ENCODE data around the gene CACNA1B.

The CACNA1B gene

DNA sequence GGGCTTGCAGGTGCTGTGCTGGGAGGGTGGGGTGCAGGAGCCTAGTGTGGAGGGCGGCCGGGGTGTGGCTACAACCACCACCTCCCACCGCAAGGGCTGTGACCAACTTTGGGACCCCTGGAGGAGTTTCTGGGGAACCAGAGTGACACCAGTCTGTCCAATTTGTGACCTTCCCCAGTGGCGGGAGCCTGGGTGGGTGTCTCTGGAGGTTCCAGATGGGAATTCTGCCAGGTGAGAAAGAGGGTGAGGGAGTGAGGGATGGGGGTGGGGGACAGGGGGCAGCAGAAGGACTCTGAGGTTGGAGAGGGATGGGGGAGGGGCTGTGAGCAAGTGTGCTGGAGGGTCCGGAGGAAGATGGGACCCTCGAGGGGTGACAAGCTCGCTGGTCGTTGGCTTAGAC is 4.2 kb upstream of the CACNA1B start:
- Histone ChIP-seq H3K4me2 (no peak overlapping the region), H2AFZ (ENCODE audit: low read depth) (no peak overlapping the region), H3K4me1 (ENCODE audit: low read depth, poor library complexity, severe bottlenecking) (no peaks in the 10 kb centered on the region), H3K4me3 (IDR thresholded peaks at IDR 0.05; ENCODE audit: insufficient read depth, low read depth, low read length) (no peak overlapping the region), H3K36me3 (ENCODE audit: insufficient read depth) (no peaks in the 10 kb centered on the region), H3K27ac (no peak overlapping the region), H4K20me1 (ENCODE audit: insufficient read depth) (no peaks in the 10 kb centered on the region), H3K27me3 (ENCODE audit: insufficient read depth, low read depth) (0 out of 2 replicates have a peak, but pooled peaks cover 4% of the 10 kb centered on the region), H3K9ac (no peak overlapping the region), H3K79me2 (ENCODE audit: insufficient read depth, low read depth) (no peaks in the 10 kb centered on the region)
- TF ChIP-seq, protein P1, sequence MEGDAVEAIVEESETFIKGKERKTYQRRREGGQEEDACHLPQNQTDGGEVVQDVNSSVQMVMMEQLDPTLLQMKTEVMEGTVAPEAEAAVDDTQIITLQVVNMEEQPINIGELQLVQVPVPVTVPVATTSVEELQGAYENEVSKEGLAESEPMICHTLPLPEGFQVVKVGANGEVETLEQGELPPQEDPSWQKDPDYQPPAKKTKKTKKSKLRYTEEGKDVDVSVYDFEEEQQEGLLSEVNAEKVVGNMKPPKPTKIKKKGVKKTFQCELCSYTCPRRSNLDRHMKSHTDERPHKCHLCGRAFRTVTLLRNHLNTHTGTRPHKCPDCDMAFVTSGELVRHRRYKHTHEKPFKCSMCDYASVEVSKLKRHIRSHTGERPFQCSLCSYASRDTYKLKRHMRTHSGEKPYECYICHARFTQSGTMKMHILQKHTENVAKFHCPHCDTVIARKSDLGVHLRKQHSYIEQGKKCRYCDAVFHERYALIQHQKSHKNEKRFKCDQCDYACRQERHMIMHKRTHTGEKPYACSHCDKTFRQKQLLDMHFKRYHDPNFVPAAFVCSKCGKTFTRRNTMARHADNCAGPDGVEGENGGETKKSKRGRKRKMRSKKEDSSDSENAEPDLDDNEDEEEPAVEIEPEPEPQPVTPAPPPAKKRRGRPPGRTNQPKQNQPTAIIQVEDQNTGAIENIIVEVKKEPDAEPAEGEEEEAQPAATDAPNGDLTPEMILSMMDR (conservative IDR thresholded peaks at IDR 0.05; ENCODE audit: low read depth, low read length) = no peak

DNA sequence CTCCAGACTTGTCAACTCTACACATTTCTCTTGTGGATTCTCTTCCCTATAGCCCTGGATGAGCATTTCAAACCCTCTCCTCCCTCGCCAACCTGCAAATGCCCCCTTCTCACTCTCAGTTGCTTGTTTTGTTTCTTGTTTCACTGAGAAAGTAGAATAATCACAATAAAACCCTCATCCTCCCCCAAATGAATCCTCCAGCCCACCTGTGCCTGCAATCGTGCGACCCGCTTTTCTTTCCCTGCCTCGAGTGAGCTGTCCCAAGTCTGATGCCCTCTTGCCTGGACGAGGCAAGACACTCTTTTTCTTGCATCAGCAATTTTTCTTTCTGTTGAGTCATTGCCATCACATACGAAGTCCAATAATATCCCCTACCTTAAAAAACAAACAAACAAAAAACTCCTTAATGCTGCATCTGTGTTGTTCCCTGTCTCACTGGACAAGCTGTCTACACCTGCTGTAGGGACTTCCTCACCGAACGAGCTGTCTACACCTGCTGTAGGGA is 3.7 kb upstream of the CACNA1B start:
- TF ChIP-seq, protein P1 (conservative IDR thresholded peaks at IDR 0.05; ENCODE audit: low read depth, low read length) = no peak
- no peaks in the 10 kb centered on the region for H3K36me3 ChIP-seq (ENCODE audit: insufficient read depth)
- no peaks in the 10 kb centered on the region for H3K4me1 ChIP-seq (ENCODE audit: low read depth, poor library complexity, severe bottlenecking)
- no peak overlapping the region for H3K4me3 ChIP-seq (IDR thresholded peaks at IDR 0.05; ENCODE audit: insufficient read depth, low read depth, low read length)
- H3K27me3 ChIP-seq (ENCODE audit: insufficient read depth, low read depth) = 0 out of 2 replicates have a peak, but pooled peaks cover 4% of the 10 kb centered on the region
- no peak overlapping the region for H2AFZ ChIP-seq (ENCODE audit: low read depth)
- H3K79me2 ChIP-seq (ENCODE audit: insufficient read depth, low read depth) = no peaks in the 10 kb centered on the region
- no peak overlapping the region for H3K4me2 ChIP-seq
- no peaks in the 10 kb centered on the region for H4K20me1 ChIP-seq (ENCODE audit: insufficient read depth)
- no peak overlapping the region for H3K9ac ChIP-seq
- no peak overlapping the region for H3K27ac ChIP-seq

- no peak overlapping the region for H2AFZ ChIP-seq (ENCODE audit: low read depth)
- no peaks in the 10 kb centered on the region for H3K4me1 ChIP-seq (ENCODE audit: low read depth, poor library complexity, severe bottlenecking)
- TF ChIP-seq, protein P1 (conservative IDR thresholded peaks at IDR 0.05; ENCODE audit: low read depth, low read length) = no peak
- no peak overlapping the region for H3K9ac ChIP-seq
- H3K4me2 ChIP-seq = no peak overlapping the region
- H3K36me3 ChIP-seq (ENCODE audit: insufficient read depth) = no peaks in the 10 kb centered on the region
- H4K20me1 ChIP-seq (ENCODE audit: insufficient read depth) = no peaks in the 10 kb centered on the region
- H3K79me2 ChIP-seq (ENCODE audit: insufficient read depth, low read depth) = no peaks in the 10 kb centered on the region
- H3K27ac ChIP-seq = no peak overlapping the region
- H3K4me3 ChIP-seq (IDR thresholded peaks at IDR 0.05; ENCODE audit: insufficient read depth, low read depth, low read length) = no peak overlapping the region
- H3K27me3 ChIP-seq (ENCODE audit: insufficient read depth, low read depth) = peaks cover 4% of the 10 kb centered on the region; the same call in 1 of the 2 replicates
These were observed 2.2 kb upstream of the CACNA1B start for GRCh38 chr9:137875354-137875753.

GRCh38 chr9:137875846-137876245 is 1.7 kb upstream of the CACNA1B start:
- Histone ChIP-seq H3K9ac (no peak overlapping the region), H3K4me3 (IDR thresholded peaks at IDR 0.05; ENCODE audit: insufficient read depth, low read depth, low read length) (no peak overlapping the region), H3K36me3 (ENCODE audit: insufficient read depth) (no peaks in the 10 kb centered on the region), H3K4me2 (no peak overlapping the region), H3K27ac (no peak overlapping the region), H3K79me2 (ENCODE audit: insufficient read depth, low read depth) (no peaks in the 10 kb centered on the region), H3K4me1 (ENCODE audit: low read depth, poor library complexity, severe bottlenecking) (no peaks in the 10 kb centered on the region), H3K27me3 (ENCODE audit: insufficient read depth, low read depth) (peaks cover 8% of the 10 kb centered on the region; the same call in 1 of the 2 replicates), H4K20me1 (ENCODE audit: insufficient read depth) (no peaks in the 10 kb centered on the region), H2AFZ (ENCODE audit: low read depth) (no peak overlapping the region)
- TF ChIP-seq, protein P1 (conservative IDR thresholded peaks at IDR 0.05; ENCODE audit: low read depth, low read length) = no peak

Data from KMS-11 (cell line).